Vagina (tissue), 2 donors: ENCODE data around the gene THOC1.

ENCODE experiments used
- POLR2AphosphoS5 ChIP-seq, 2 donors: sonication (generic); formaldehyde crosslinking; IDR thresholded peaks; one replicate each; pipeline ENCODE4 v1.9.0; 2017; ENCODE audit warnings: antibody characterized with exemption in 2 of 2, mild to moderate bottlenecking in 2 of 2, low read depth in 1 of 2; ENCODE audit not compliant: insufficient read depth in 1 of 2
- TF ChIP-seq, protein P1 (sequence below), 3 experiments: fragments of 450-650 bp in 2 of 3; fragments of 200-600 bp in 1 of 3; sonication (generic) in 1 of 3; IDR thresholded peaks; one replicate each; pipeline ENCODE4 v1.5.1; 2017 to 2019; ENCODE audit warnings: antibody characterized with exemption in 3 of 3, mild to moderate bottlenecking in 2 of 3, moderate library complexity in 2 of 3

DNA sequence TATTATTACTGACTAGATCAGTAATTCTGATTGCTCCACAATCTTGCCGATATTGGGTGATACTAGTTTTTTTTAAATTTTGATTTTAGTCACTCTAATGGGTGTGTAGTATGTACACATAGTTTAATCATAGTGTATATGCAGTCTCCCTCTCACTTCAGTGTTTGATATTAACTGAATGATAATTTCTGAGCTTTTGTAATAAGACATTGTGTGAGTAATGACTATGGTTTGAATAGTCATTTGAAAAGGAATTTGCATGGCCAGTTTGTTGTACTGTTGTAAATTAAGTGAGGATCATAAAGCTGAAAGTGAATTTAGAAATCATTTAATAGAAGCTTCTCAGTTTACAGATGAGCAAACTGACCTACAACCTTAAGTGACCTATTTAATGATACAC is 76.1 kb downstream of the THOC1 start:
- no peak for TF ChIP-seq POLR2AphosphoS5 (IDR thresholded peaks at IDR 0.05; ENCODE audit: insufficient read depth in 1 of 2, low read depth in 1 of 2)
- TF ChIP-seq, protein P1, sequence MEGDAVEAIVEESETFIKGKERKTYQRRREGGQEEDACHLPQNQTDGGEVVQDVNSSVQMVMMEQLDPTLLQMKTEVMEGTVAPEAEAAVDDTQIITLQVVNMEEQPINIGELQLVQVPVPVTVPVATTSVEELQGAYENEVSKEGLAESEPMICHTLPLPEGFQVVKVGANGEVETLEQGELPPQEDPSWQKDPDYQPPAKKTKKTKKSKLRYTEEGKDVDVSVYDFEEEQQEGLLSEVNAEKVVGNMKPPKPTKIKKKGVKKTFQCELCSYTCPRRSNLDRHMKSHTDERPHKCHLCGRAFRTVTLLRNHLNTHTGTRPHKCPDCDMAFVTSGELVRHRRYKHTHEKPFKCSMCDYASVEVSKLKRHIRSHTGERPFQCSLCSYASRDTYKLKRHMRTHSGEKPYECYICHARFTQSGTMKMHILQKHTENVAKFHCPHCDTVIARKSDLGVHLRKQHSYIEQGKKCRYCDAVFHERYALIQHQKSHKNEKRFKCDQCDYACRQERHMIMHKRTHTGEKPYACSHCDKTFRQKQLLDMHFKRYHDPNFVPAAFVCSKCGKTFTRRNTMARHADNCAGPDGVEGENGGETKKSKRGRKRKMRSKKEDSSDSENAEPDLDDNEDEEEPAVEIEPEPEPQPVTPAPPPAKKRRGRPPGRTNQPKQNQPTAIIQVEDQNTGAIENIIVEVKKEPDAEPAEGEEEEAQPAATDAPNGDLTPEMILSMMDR (IDR thresholded peaks at IDR 0.05) = no peak
